Anterior cingulate cortex (tissue), 58 donors: ENCODE measurements around the gene GMDS.

Experiments used
- DNase-seq, 58 donors: peaks; one replicate each; lab custom pipeline; 2025; lab: John Stamatoyannopoulos, UW

GMDS gene

GRCh38 chr6:1579096-1579495, 666.3 kb downstream of the GMDS start:
- peak in 1 of 58 donors; percentile 7 for DNase-seq

- DNase-seq: no peak
These were observed 667.3 kb downstream of the GMDS start for GRCh38 chr6:1577896-1578745.

GRCh38 chr6:1577146-1577680, 668.2 kb downstream of the GMDS start:
- DNase-seq: no peak

- DNase-seq: no peak
These were observed 668.7 kb downstream of the GMDS start for GRCh38 chr6:1576711-1577110.

GRCh38 chr6:1576166-1576565, 669.2 kb downstream of the GMDS start:
- DNase-seq: no peak

GRCh38 chr6:1575210-1576041, 670.0 kb downstream of the GMDS start:
- DNase-seq: peak in 24 of 58 donors; percentile 14 to 81 (median 31)

GRCh38 chr6:1574890-1575209, 670.6 kb downstream of the GMDS start:
- DNase-seq: no peak

- DNase-seq: peak in 43 of 58 donors; percentile 15 to 81 (median 54)
These were observed 671.2 kb downstream of the GMDS start for GRCh38 chr6:1574083-1574761.
